GM23338 (cell line): ENCODE measurements around the gene GCNT2. TPM values are rescaled to one million over a fixed set of nuclear protein-coding genes. Genes with fewer than 3 reads are reported as not detected.

Experiments
- ATAC-seq: fragments of 200-7000 bp; cut with Tn5 transposase; 3 replicates; pipeline ENCODE4 v1.9.1; 2020
- DNase-seq: peaks from one replicate; pipeline ENCODE4 v3.0.0-alpha.2; 2015; ENCODE audit warnings: low spot score
- H2AFZ ChIP-seq: fragments of 200-600 bp; sonication (generic); 2 replicates; pipeline ENCODE4 v1.8.0; 2016; ENCODE audit warnings: antibody characterized with exemption, mild to moderate bottlenecking, moderate library complexity
- H3F3A ChIP-seq: fragments of 200-600 bp; sonication (generic); replicated peaks from 2 replicates; pipeline ENCODE4 v1.8.0; 2017; ENCODE audit warnings: antibody characterized with exemption, mixed run types, low read depth
- H3K27ac ChIP-seq: fragments of 200-600 bp; sonication (generic); 2 replicates; pipeline ENCODE4 v1.6.1; 2016; ENCODE audit warnings: low read depth
- H3K27me3 ChIP-seq: fragments of 200-600 bp; sonication (generic); 2 replicates; pipeline ENCODE4 v1.8.0; 2016; ENCODE audit warnings: mild to moderate bottlenecking, mixed run types, moderate library complexity; ENCODE audit not compliant: insufficient read depth
- H3K36me3 ChIP-seq: fragments of 200-600 bp; sonication (generic); 2 replicates; pipeline ENCODE4 v1.8.0; 2016; ENCODE audit warnings: mild to moderate bottlenecking; ENCODE audit not compliant: insufficient read depth
- H3K4me1 ChIP-seq: fragments of 200-600 bp; sonication (generic); 2 replicates; pipeline ENCODE4 v1.8.0; 2016; ENCODE audit warnings: mild to moderate bottlenecking, moderate library complexity; ENCODE audit not compliant: insufficient read depth
- H3K4me2 ChIP-seq: fragments of 200-600 bp; sonication (generic); 2 replicates; pipeline ENCODE4 v1.7.1; 2017; ENCODE audit warnings: mixed run types
- H3K4me3 ChIP-seq: fragments of 200-600 bp; sonication (generic); 2 replicates; pipeline ENCODE4 v1.6.1; 2016; ENCODE audit warnings: mixed run types
- H3K79me2 ChIP-seq: fragments of 200-600 bp; sonication (generic); replicated peaks from 2 replicates; pipeline ENCODE4 v1.8.0; 2017; ENCODE audit warnings: mild to moderate bottlenecking; ENCODE audit not compliant: insufficient read depth
- H3K9me2 ChIP-seq: fragments of 200-600 bp; sonication (generic); 2 replicates; pipeline ENCODE4 v1.8.0; 2017; ENCODE audit not compliant: insufficient read depth
- H4K20me1 ChIP-seq: fragments of 200-600 bp; sonication (generic); replicated peaks from 2 replicates; pipeline ENCODE4 v1.8.0; 2017; ENCODE audit warnings: mild to moderate bottlenecking; ENCODE audit not compliant: insufficient read depth
- H3K27ac Mint-ChIP-seq: 2 replicates; pipeline ENCODE4 v1.8.0; 2020; ENCODE audit warnings: inconsistent platforms, mild to moderate bottlenecking, moderate library complexity, mixed read lengths
- H3K27me3 Mint-ChIP-seq: 3 replicates; pipeline ENCODE4 v1.8.0; 2022; ENCODE audit warnings: low read depth, mild to moderate bottlenecking, moderate library complexity, mixed read lengths, inconsistent platforms; ENCODE audit not compliant: insufficient read depth, poor library complexity
- H3K36me3 Mint-ChIP-seq: 3 replicates; pipeline ENCODE4 v1.8.0; 2021; ENCODE audit warnings: low read depth, mild to moderate bottlenecking, inconsistent platforms, moderate library complexity, mixed read lengths
- H3K4me1 Mint-ChIP-seq: 3 replicates; pipeline ENCODE4 v1.8.0; 2020; ENCODE audit warnings: mild to moderate bottlenecking, inconsistent platforms, mixed read lengths
- H3K4me3 Mint-ChIP-seq: 3 replicates; pipeline ENCODE4 v1.8.0; 2021; ENCODE audit warnings: moderate library complexity, mild to moderate bottlenecking, inconsistent platforms, mixed read lengths
- H3K9me3 Mint-ChIP-seq: 3 replicates; pipeline ENCODE4 v1.8.0; 2020; ENCODE audit warnings: moderate library complexity, mild to moderate bottlenecking, inconsistent platforms, mixed read lengths
- CREB1 ChIP-seq: fragments of 250-450 bp; sonication (Bioruptor Pico); IDR thresholded peaks from 2 replicates; pipeline ENCODE4 v1.5.0; 2020; ENCODE audit warnings: low read depth, mild to moderate bottlenecking, moderate library complexity
- CTCF ChIP-seq, 2 experiments: fragments of 200-600 bp in 1 of 2; sonication (generic) in 1 of 2; conservative IDR thresholded peaks; 2 replicates each; pipeline versions ENCODE4 v1.5.1 to v1.6.1; 2016 to 2017; ENCODE audit warnings: antibody characterized with exemption in 2 of 2, low read depth in 2 of 2, mild to moderate bottlenecking in 2 of 2, moderate library complexity in 1 of 2
- EZH2 ChIP-seq: fragments of 200-600 bp; sonication (generic); IDR thresholded peaks from one replicate; pipeline ENCODE4 v1.8.0; 2017; ENCODE audit warnings: antibody characterized with exemption, mild to moderate bottlenecking, low read depth; ENCODE audit not compliant: unreplicated experiment
- EZH2phosphoT487 ChIP-seq: fragments of 200-600 bp; sonication (generic); IDR thresholded peaks from one replicate; pipeline ENCODE4 v1.8.1; 2018; ENCODE audit warnings: antibody characterized with exemption; ENCODE audit not compliant: unreplicated experiment
- JUNB ChIP-seq: IDR thresholded peaks from one replicate; pipeline ENCODE4 v1.6.1; 2016; ENCODE audit warnings: antibody characterized with exemption; ENCODE audit not compliant: unreplicated experiment
- NANOG ChIP-seq: IDR thresholded peaks from 2 replicates; pipeline ENCODE4 v1.6.1; 2016; ENCODE audit warnings: antibody characterized with exemption, borderline replicate concordance
- POLR2AphosphoS5 ChIP-seq: IDR thresholded peaks from 2 replicates; pipeline ENCODE4 v1.6.1; 2016; ENCODE audit warnings: antibody characterized with exemption, low read depth
- STAT1 ChIP-seq: IDR thresholded peaks from one replicate; pipeline ENCODE4 v1.6.1; 2016; ENCODE audit warnings: antibody characterized with exemption; ENCODE audit not compliant: unreplicated experiment
- ZNF114 ChIP-seq: fragments of 250-450 bp; sonication (Bioruptor Pico); IDR thresholded peaks from 2 replicates; pipeline ENCODE4 v1.5.0; 2020; ENCODE audit warnings: mild to moderate bottlenecking, moderate library complexity
- ZNF331 ChIP-seq: fragments of 250-450 bp; sonication (Bioruptor Pico); IDR thresholded peaks from 2 replicates; pipeline ENCODE4 v1.5.0; 2020; ENCODE audit warnings: low read depth, mild to moderate bottlenecking, moderate library complexity
- polyA plus RNA-seq: library from polyadenylated mRNA; unstranded; fragments of >200 nt; fragmentation: Nextera tagmentation; extraction: Ambion mirVana; gene quantifications from 2 replicates; pipeline ENCODE4 v1.2.1, GENCODE V29; 2016
- total RNA-seq: library from RNA; depleted of rRNA; stranded (reverse); fragments of >200 nt; shearing (Covaris generic); gene quantifications from 2 replicates; pipeline ENCODE4 v1.2.3, GENCODE V29; 2014
- TF ChIP-seq, protein P1 (sequence below): IDR thresholded peaks from 2 replicates; pipeline ENCODE4 v1.6.1; 2016; ENCODE audit warnings: antibody characterized with exemption
- TF ChIP-seq, protein P2 (sequence below): fragments of 250-450 bp; sonication (Bioruptor Pico); IDR thresholded peaks from 2 replicates; pipeline ENCODE4 v1.5.0; 2020; ENCODE audit warnings: mild to moderate bottlenecking, moderate library complexity
- TF ChIP-seq, protein P3 (sequence below): IDR thresholded peaks from one replicate; pipeline ENCODE4 v1.6.1; 2018; ENCODE audit warnings: antibody characterized with exemption; ENCODE audit not compliant: unreplicated experiment

Gene GCNT2
- total and polyA plus RNA-seq, 2 experiments from 2014 or later, result 28.3 to 137 TPM

- Mint-ChIP-seq H3K36me3 (peaks cover 9% of the 10 kb centered on the region; the same call in 2 of the 3 replicates), H3K4me3 (no peak overlapping the region; the same call in none of the 3 replicates), H3K4me1 (peaks cover 54% of the 10 kb centered on the region), H3K27ac (peak overlapping the region; percentile 96), H3K9me3 (no peaks in the 10 kb centered on the region), H3K27me3 (peaks cover 13% of the 10 kb centered on the region)
- H3K4me2 ChIP-seq, result peak overlapping the region; percentile 76
- no peaks in the 10 kb centered on the region; the same call in 1 of the 2 replicates for H3K36me3 ChIP-seq
- H3K4me3 ChIP-seq, result 0 out of 2 replicates have a peak overlapping the region, but pooled peaks have one; percentile 60
- peaks cover 79% of the 10 kb centered on the region for H3K79me2 ChIP-seq
- peaks cover 63% of the 10 kb centered on the region for H3K4me1 ChIP-seq
- ATAC-seq (no peak), DNase-seq (no peak)
- no peak for TF ChIP-seq CREB1 (CRISPR knock-in tag)
- TF ChIP-seq, protein P1, sequence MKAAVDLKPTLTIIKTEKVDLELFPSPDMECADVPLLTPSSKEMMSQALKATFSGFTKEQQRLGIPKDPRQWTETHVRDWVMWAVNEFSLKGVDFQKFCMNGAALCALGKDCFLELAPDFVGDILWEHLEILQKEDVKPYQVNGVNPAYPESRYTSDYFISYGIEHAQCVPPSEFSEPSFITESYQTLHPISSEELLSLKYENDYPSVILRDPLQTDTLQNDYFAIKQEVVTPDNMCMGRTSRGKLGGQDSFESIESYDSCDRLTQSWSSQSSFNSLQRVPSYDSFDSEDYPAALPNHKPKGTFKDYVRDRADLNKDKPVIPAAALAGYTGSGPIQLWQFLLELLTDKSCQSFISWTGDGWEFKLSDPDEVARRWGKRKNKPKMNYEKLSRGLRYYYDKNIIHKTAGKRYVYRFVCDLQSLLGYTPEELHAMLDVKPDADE, result no peak
- TF ChIP-seq EZH2, result no peak
- no peak for TF ChIP-seq ZNF114 (CRISPR knock-in tag)
- no peak for TF ChIP-seq ZNF331 (CRISPR knock-in tag)
- TF ChIP-seq, protein P2, sequence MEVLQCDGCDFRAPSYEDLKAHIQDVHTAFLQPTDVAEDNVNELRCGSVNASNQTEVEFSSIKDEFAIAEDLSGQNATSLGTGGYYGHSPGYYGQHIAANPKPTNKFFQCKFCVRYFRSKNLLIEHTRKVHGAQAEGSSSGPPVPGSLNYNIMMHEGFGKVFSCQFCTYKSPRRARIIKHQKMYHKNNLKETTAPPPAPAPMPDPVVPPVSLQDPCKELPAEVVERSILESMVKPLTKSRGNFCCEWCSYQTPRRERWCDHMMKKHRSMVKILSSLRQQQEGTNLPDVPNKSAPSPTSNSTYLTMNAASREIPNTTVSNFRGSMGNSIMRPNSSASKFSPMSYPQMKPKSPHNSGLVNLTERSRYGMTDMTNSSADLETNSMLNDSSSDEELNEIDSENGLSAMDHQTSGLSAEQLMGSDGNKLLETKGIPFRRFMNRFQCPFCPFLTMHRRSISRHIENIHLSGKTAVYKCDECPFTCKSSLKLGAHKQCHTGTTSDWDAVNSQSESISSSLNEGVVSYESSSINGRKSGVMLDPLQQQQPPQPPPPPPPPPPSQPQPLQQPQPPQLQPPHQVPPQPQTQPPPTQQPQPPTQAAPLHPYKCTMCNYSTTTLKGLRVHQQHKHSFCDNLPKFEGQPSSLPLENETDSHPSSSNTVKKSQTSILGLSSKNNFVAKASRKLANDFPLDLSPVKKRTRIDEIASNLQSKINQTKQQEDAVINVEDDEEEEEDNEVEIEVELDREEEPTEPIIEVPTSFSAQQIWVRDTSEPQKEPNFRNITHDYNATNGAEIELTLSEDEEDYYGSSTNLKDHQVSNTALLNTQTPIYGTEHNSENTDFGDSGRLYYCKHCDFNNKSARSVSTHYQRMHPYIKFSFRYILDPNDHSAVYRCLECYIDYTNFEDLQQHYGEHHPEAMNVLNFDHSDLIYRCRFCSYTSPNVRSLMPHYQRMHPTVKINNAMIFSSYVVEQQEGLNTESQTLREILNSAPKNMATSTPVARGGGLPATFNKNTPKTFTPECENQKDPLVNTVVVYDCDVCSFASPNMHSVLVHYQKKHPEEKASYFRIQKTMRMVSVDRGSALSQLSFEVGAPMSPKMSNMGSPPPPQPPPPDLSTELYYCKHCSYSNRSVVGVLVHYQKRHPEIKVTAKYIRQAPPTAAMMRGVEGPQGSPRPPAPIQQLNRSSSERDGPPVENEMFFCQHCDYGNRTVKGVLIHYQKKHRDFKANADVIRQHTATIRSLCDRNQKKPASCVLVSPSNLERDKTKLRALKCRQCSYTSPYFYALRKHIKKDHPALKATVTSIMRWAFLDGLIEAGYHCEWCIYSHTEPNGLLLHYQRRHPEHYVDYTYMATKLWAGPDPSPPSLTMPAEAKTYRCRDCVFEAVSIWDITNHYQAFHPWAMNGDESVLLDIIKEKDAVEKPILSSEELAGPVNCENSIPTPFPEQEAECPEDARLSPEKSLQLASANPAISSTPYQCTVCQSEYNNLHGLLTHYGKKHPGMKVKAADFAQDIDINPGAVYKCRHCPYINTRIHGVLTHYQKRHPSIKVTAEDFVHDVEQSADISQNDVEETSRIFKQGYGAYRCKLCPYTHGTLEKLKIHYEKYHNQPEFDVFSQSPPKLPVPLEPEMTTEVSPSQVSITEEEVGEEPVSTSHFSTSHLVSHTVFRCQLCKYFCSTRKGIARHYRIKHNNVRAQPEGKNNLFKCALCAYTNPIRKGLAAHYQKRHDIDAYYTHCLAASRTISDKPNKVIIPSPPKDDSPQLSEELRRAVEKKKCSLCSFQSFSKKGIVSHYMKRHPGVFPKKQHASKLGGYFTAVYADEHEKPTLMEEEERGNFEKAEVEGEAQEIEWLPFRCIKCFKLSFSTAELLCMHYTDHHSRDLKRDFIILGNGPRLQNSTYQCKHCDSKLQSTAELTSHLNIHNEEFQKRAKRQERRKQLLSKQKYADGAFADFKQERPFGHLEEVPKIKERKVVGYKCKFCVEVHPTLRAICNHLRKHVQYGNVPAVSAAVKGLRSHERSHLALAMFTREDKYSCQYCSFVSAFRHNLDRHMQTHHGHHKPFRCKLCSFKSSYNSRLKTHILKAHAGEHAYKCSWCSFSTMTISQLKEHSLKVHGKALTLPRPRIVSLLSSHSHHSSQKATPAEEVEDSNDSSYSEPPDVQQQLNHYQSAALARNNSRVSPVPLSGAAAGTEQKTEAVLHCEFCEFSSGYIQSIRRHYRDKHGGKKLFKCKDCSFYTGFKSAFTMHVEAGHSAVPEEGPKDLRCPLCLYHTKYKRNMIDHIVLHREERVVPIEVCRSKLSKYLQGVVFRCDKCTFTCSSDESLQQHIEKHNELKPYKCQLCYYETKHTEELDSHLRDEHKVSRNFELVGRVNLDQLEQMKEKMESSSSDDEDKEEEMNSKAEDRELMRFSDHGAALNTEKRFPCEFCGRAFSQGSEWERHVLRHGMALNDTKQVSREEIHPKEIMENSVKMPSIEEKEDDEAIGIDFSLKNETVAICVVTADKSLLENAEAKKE (CRISPR knock-in tag), result no peak
- TF ChIP-seq JUNB, result no peak
- no peak for TF ChIP-seq NANOG
- TF ChIP-seq CTCF (conservative IDR thresholded peaks at IDR 0.05; ENCODE audit: low read depth in 2 of 2), result no peak
- TF ChIP-seq STAT1, result no peak
- TF ChIP-seq EZH2phosphoT487, result no peak
- no peak; the same call in 1 of the 2 replicates for TF ChIP-seq POLR2AphosphoS5
- TF ChIP-seq, protein P3, sequence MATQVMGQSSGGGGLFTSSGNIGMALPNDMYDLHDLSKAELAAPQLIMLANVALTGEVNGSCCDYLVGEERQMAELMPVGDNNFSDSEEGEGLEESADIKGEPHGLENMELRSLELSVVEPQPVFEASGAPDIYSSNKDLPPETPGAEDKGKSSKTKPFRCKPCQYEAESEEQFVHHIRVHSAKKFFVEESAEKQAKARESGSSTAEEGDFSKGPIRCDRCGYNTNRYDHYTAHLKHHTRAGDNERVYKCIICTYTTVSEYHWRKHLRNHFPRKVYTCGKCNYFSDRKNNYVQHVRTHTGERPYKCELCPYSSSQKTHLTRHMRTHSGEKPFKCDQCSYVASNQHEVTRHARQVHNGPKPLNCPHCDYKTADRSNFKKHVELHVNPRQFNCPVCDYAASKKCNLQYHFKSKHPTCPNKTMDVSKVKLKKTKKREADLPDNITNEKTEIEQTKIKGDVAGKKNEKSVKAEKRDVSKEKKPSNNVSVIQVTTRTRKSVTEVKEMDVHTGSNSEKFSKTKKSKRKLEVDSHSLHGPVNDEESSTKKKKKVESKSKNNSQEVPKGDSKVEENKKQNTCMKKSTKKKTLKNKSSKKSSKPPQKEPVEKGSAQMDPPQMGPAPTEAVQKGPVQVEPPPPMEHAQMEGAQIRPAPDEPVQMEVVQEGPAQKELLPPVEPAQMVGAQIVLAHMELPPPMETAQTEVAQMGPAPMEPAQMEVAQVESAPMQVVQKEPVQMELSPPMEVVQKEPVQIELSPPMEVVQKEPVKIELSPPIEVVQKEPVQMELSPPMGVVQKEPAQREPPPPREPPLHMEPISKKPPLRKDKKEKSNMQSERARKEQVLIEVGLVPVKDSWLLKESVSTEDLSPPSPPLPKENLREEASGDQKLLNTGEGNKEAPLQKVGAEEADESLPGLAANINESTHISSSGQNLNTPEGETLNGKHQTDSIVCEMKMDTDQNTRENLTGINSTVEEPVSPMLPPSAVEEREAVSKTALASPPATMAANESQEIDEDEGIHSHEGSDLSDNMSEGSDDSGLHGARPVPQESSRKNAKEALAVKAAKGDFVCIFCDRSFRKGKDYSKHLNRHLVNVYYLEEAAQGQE, result no peak
- H3K27me3 ChIP-seq, result no peaks in the 10 kb centered on the region
- H3K27ac ChIP-seq, result peak overlapping the region; percentile 100
- H3F3A ChIP-seq, result peaks cover 25% of the 10 kb centered on the region
- H2AFZ ChIP-seq, result no peak overlapping the region
- peaks cover 25% of the 10 kb centered on the region for H4K20me1 ChIP-seq
- no peaks in the 10 kb centered on the region for H3K9me2 ChIP-seq
These were observed 63.5 kb downstream of the GCNT2 start for GRCh38 chr6:10584607-10585006.
